EL (cell line): ENCODE data around the gene TDRD10.
"Not testable (repeated sequence)": the region's sequence is repeated elsewhere in the genome, so short reads cannot be mapped to it uniquely, and the experiment has no call there.

Experiments used
- DNase-seq: peaks from one replicate; pipeline ENCODE4 v3.0.0-alpha.2; 2016

The TDRD10 gene

DNA sequence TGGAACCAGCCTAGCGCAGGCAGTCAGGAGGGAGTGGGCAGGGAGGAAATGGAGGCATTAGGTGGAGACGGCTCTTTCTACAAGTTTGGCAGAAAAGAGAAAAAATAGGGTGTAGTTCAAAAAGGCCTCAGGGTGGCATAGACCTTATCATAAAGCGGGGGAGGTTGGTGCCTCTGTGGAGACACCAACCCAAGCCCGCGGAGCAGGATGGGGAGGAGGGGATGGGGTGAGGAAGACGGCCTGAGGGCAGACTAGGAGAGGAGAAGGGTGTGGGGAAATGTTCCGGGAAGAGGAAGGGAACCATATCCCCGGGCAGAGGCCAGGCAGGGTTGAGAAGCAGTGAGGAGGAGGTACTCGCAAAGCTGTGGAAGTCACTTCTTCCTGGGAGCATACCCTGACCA lies 17.6 kb downstream of the TDRD10 start:
- no peak for DNase-seq

GRCh38 chr1:154520333-154520732 lies 18.3 kb downstream of the TDRD10 start:
- no peak for DNase-seq

DNA sequence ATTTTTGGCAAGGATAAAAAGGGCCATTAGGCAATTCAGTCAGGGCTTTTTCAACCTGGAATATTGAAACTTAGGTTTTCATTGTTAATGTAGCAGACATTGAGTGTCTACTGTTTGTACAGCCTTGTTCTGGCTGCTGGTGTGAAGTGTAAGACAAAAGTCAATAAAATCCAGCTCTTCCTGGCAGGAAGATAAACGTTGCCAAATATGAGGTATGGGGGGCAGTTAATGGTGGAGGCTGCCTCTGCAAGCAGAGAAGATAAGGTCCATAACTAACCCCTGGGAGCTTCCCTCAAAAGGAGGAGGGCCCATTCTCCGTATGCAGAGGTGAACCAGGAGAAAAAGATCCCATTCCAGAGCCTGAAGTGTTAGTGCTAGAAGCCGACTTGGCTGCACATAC lies 19.7 kb downstream of the TDRD10 start:
- no peak for DNase-seq

DNA sequence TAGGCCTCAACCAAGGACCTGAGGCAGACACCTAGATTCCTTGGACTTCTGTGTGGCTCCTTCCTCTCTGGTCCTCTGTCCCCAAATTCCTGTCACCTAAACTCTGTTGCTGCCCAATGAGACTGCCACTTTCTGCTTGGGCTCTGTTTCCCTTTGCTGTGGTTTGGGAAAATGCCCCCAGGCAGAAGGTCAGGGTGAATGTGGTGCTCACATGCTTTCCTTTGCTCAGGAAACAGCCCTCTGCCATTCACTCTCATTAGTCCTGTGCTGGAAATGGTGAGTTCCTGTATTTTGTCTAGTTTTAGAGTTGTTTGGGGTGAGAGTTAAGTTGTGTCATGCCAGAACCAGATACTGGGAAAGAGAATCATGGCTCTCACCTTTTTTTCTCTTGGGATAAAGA lies 22.9 kb downstream of the TDRD10 start:
- no peak for DNase-seq

GRCh38 chr1:154527192-154527591 lies 25.2 kb downstream of the TDRD10 start:
- DNase-seq, result no peak

DNA sequence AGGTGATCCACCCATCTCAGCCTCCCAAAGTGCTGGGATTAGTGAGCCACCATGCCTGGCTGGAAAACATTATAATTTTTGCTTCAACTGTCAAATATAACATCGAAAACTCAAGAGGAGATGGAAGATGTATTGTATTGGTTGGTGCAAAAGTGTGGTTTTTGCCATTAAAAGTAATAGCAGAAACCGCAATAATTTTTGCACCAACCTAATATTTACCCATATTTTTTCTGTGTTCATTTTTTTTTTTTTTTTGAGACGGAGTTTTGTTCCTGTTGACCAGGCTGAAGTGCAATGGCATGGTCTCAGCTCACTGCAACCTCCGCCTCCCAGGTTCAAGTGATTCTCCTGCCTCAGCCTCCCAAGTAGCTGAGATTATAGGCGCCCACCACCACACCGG lies 27.3 kb downstream of the TDRD10 start:
- no peak for DNase-seq

DNA sequence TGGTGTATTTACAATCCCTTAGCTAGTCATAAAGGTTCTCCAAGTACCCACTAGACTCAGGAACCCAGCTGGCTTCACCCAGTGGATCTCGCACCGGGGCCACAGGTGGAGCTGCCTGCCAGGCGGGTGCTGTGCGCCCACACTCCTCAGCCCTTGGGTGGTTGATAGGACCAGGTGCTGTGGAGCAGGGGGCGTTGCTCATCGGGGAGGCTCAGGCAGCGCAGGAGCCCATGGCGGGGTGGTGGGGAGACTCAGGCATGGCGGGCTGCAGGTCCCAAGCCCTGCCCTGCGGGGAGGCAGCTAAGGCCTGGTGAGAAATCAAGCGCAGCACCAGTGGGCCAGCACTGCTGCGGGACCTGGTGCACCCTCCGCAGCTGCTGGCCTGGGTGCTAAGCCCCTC lies 29.9 kb downstream of the TDRD10 start:
- not testable (repeated sequence) for DNase-seq

DNA sequence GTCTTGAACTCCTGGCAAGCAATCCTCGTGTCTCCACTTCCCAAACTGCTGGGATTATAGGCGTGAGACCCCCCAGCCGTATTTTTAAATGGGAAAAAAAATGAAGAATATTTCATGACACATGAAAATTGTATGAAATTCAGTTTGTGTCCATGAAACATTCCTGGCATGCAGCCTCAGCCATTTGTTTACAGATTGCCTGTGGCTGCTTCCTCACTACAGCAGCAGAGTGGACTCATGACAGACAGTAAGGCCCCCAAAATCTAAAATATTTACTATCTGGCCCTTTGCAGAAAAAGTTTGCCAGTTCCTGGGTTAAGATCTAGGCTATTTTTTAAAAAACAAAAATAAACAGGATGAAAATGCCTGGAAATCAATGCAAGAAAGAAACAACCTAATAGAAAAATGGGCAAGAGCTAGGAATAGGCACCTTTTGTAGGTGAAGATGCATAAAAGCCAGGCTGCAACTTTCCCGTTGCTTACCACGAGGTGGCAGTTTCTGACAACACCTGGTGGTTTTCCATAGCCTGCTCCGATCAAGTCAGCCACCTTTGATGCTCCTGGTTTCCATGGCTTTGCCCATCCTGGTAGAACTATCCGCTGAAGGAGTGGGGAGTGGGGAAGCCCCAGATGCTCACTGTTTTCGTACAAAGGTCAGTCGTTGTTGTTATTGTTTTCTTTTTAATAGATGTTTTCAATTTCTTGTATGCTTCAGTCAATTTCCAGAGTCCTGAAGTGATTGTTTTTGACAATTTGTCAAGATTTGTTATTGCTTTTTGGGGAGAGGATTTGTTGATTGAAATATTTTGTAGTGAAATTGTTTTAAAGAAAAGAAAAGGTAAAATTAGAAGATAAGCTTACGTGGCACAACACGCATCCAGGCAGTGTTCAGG lies 32.2 kb downstream of the TDRD10 start:
- DNase-seq, result no peak

GRCh38 chr1:154536570-154536969 lies 34.6 kb downstream of the TDRD10 start:
- DNase-seq, result no peak

DNA sequence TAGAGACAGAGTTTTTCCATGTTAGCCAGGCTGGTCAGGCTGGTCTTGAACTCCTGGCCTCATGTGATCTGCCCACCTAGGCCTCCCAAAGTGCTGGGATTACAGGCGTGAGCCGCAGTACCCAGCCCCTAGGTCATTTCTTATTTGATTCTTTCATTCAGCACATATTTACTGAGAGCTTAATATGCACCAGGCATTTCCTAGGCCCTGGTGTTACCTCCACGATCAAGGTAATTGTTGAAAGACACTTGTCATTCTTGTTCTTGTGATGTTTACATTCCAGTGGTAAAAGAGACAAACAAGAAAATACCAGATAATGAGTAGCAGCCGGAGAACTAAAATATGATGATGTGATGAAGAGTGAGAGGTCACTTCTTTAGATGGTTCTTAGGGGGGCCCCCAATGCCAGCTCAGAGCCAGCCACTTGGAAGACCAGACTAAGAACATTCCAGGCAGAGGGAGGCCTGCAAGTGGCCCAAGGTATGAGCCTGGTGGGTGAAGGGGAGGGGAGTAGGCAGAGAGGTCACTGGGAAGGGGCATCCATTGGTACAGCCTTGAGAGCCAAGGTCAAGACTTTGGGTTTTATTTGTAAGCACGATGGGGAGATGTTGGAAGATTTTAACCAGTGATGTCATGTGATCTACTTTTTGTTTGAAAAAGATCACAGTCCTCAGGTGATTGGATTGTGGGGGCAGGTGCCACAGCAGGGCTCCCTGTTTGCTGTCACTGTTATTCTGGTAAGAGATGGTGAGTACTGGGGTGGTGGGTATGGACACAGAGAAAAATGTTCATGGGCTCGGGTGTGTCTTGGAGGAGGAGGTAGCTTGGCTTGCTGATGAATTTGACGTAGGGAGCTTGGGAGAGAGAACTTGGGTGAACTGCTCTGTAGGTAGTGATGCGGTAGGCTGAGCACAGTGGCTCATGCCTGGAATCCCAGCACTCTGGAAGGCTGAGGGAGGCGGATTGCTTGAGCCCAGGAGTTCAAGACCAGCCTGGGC lies 37.8 kb downstream of the TDRD10 start:
- no peak for DNase-seq

DNA sequence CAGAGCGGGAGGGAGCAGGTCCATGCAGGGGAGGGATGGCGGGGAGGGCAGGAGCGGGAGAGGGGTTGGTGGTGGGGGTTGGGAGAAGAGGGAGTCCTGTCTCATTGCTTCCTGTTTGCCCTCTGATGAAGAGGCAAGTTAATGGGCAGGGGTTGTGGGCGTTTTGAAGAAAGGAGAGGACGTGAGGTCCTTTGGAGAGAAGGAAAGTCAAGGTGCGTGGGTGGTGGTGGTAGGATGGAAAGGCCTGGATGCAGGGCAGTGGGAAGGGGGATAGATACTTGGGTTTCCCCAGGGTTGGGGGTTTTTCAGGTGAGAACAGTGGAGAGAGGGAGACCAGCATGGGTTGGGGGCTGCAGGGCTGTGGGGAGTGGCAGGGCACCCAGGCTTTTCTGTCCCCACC lies 39.2 kb downstream of the TDRD10 start:
- DNase-seq, result no peak

DNA sequence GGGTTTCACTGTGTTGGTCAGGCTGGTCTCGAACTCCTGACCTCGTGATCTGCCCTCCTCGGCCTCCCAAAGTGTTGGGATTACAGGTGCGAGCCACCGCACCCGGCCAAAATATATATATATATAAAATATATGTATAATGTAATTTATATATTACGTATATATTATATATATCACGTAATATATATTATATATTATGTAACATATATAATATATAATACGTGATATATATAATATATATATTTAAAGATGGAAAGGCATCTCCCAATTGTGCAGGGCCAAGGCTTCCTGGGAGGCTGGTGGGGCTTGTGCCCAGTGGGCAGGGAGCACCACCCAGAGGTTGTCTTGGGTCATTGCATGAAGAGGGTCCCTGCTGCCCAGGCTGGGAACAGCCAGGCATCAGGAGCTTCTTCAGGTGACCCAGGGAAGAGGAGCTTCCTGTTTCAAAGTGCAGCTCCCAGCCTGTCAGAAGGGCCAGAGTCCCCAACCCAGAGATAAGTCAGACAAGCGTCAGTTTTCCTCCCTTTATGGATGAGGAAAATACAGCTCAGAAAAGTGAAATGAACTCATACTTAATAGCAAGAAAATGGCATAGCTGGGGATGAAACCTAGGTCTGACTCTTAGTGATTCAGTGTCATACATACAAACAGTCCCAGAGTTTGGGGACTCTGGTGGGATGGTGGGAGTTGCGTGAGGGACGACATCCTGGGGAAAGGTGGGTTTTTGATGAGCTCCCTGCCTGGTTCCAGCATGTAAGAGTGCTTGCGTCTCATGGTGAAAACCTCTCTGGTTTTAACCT lies 44.4 kb downstream of the TDRD10 start:
- DNase-seq, result peak; percentile 60

- DNase-seq, result no peak
These were observed 45.2 kb downstream of the TDRD10 start for GRCh38 chr1:154547105-154547732.

GRCh38 chr1:154548028-154548427 lies 46.0 kb downstream of the TDRD10 start:
- DNase-seq, result no peak

GRCh38 chr1:154549202-154549770 lies 47.3 kb downstream of the TDRD10 start:
- DNase-seq, result no peak

DNA sequence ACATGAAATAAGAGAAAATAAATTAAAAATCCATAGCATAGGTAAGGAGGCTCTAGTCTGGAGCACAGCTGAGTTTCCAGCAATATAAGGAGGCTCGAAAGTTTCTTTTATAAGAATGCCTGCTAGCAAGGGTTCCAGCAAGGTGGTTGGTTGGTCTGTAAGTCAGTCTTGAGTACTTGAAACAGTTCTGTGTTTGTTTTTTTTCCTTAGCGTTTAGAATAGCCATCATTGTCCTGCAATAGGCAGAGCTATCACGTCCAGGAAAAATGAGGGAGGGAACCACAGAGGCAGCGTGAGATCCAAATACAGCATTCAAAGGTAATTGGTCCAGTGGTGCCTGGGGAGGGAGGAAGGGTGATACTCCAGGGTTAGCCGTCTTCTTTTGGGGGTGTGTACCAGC lies 48.1 kb downstream of the TDRD10 start:
- no peak for DNase-seq

- no peak for DNase-seq
These were observed 48.6 kb downstream of the TDRD10 start for GRCh38 chr1:154550657-154551056.

DNA sequence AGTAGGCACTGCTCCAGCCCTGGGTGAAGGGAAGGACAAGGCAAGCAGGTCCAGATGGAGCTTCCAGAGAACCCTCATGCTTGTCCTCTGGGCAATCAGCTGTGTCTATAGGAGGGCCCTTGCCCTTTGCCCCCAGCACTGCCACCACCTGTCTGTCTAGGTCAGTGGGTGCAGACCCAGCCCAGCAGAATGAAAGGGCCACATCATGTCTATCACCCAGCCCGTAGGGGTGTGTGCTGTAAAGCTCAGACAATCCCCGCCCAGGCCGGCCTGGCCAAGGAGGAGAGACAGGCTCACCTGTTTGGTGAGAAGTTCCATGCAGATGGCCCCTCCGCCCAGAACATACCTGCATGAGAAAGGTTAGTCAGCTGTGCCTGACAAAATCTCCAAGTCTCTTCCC lies 49.5 kb downstream of the TDRD10 start:
- no peak for DNase-seq

- no peak for DNase-seq
These were observed 50.0 kb downstream of the TDRD10 start for GRCh38 chr1:154552036-154552435.

DNA sequence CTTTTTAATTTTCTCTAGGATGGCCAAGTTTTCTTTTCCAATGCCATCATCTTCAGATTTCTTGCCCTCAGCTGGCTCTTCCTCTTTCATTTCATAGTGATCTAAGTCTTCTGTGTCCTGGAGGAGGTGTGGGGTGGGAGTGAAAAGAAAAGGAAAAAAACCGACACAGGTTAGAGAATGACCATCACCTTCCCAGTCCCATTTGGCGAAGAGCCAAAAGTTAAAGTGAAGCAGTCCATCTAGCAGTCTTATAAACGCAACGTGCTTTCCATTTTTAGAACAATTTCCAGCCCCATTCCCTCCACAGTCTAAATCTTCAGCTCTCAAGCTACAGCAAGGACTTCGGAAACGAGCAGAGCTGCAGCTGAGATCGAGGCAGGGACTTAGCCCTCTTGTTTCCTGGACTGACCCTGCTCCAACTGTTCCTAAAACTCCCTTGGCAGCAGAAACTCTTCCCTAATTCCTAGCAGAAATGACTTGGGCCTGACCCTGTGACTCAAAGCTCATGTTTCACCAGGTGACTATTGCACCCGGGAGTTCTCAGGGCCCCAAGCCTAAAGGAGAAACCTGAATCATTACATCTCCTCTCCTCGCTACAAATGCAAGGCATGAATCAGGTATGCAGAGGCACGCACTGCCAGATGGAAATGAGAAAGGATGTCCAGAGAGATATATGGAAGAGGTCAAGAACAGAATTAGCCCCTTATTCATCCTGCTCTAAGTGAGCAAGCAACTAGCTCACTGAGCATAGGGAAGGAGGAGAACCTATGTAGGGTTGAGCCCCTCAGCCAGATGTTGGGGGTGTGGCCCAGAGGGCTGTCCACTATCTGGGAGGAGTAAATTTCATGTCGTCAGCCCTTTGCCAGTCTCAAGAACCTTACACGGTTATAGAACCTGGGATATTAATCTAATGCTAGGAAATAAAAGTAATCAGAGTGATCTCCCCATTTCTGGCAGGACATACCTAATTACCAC lies 51.3 kb downstream of the TDRD10 start:
- DNase-seq, result no peak

DNA sequence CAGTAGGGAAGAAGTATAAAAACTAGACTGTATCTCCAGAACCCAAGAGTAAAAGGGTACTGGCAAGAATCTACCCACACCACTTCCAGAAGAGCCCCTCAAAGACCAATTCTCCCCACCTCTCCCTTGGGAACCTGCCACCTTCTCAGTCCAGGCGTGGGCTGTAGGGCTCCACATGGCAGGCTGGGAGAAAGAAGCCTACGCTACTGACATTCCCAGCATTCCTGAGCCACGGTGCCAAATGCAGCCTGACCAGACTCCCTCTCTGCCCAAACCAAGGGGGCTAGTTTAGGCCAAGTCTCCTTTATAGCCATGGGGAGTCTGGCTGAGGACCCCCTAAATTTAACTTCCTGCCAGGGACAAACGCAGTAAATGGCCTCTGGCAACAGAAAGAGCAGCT lies 54.4 kb downstream of the TDRD10 start:
- peak; percentile 61 for DNase-seq
